B cell (primary cell): Measurements from ENCODE around the gene ABCB1.

Experiments used
- EZH2 ChIP-seq: IDR thresholded peaks from 2 replicates; pipeline ENCODE4 v1.6.1; 2012; ENCODE audit warnings: borderline replicate concordance, low read depth, mild to moderate bottlenecking, moderate library complexity, low read length; ENCODE audit not compliant: insufficient read depth, poor library complexity, severe bottlenecking
- TF ChIP-seq, protein P1 (sequence below): fragments of 200-600 bp; IDR thresholded peaks from one replicate; pipeline ENCODE4 v1.8.0; 2022; ENCODE audit warnings: antibody characterized with exemption, mild to moderate bottlenecking

DNA sequence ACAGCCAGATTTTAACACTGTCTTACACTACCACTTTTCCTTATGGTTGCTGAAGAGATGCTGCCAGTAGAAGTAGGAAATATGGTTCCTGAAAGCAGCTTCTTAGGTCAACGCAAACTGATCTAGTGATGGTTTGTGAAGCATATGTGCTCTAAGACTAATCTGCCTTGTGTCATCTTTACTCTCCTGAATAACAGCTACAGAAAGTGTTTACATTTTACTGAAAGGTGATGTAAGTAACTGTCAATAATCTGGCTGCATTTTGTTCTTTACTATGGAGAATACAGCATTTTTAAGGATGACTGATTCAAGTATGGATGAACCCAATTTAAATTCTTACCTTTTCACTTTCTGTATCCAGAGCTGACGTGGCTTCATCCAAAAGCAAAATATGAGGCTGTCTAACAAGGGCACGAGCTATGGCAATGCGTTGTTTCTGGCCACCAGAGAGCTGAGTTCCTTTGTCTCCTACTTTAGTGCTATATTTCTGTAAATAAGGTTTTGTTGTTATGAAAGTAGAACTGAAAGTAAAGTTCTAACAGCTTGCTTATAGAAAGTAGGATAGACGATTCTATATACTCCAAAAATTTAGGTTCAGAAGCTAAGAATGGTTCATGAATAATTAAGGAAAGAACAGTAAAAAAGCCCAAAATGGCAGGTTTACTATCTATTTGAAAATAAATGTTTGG is 95.0 kb downstream of the ABCB1 start:
- TF ChIP-seq, protein P1, sequence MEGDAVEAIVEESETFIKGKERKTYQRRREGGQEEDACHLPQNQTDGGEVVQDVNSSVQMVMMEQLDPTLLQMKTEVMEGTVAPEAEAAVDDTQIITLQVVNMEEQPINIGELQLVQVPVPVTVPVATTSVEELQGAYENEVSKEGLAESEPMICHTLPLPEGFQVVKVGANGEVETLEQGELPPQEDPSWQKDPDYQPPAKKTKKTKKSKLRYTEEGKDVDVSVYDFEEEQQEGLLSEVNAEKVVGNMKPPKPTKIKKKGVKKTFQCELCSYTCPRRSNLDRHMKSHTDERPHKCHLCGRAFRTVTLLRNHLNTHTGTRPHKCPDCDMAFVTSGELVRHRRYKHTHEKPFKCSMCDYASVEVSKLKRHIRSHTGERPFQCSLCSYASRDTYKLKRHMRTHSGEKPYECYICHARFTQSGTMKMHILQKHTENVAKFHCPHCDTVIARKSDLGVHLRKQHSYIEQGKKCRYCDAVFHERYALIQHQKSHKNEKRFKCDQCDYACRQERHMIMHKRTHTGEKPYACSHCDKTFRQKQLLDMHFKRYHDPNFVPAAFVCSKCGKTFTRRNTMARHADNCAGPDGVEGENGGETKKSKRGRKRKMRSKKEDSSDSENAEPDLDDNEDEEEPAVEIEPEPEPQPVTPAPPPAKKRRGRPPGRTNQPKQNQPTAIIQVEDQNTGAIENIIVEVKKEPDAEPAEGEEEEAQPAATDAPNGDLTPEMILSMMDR, result no peak
- TF ChIP-seq EZH2, result no peak
